GM23338 (cell line): ENCODE data around the gene ZFC3H1. TPM values are rescaled to one million over a fixed set of nuclear protein-coding genes. Genes with fewer than 3 reads are reported as not detected.
"Not testable (repeated sequence)": the region's sequence is repeated elsewhere in the genome, so short reads cannot be mapped to it uniquely, and the experiment has no call there.

Source experiments
- ATAC-seq: fragments of 200-7000 bp; cut with Tn5 transposase; 3 replicates; pipeline ENCODE4 v1.9.1; 2020
- DNase-seq: peaks from one replicate; pipeline ENCODE4 v3.0.0-alpha.2; 2015; ENCODE audit warnings: low spot score
- H2AFZ ChIP-seq: fragments of 200-600 bp; sonication (generic); 2 replicates; pipeline ENCODE4 v1.8.0; 2016; ENCODE audit warnings: antibody characterized with exemption, mild to moderate bottlenecking, moderate library complexity
- H3F3A ChIP-seq: fragments of 200-600 bp; sonication (generic); replicated peaks from 2 replicates; pipeline ENCODE4 v1.8.0; 2017; ENCODE audit warnings: antibody characterized with exemption, mixed run types, low read depth
- H3K27ac ChIP-seq: fragments of 200-600 bp; sonication (generic); 2 replicates; pipeline ENCODE4 v1.6.1; 2016; ENCODE audit warnings: low read depth
- H3K27me3 ChIP-seq: fragments of 200-600 bp; sonication (generic); 2 replicates; pipeline ENCODE4 v1.8.0; 2016; ENCODE audit warnings: mild to moderate bottlenecking, mixed run types, moderate library complexity; ENCODE audit not compliant: insufficient read depth
- H3K36me3 ChIP-seq: fragments of 200-600 bp; sonication (generic); 2 replicates; pipeline ENCODE4 v1.8.0; 2016; ENCODE audit warnings: mild to moderate bottlenecking; ENCODE audit not compliant: insufficient read depth
- H3K4me1 ChIP-seq: fragments of 200-600 bp; sonication (generic); 2 replicates; pipeline ENCODE4 v1.8.0; 2016; ENCODE audit warnings: mild to moderate bottlenecking, moderate library complexity; ENCODE audit not compliant: insufficient read depth
- H3K4me2 ChIP-seq: fragments of 200-600 bp; sonication (generic); 2 replicates; pipeline ENCODE4 v1.7.1; 2017; ENCODE audit warnings: mixed run types
- H3K4me3 ChIP-seq: fragments of 200-600 bp; sonication (generic); 2 replicates; pipeline ENCODE4 v1.6.1; 2016; ENCODE audit warnings: mixed run types
- H3K79me2 ChIP-seq: fragments of 200-600 bp; sonication (generic); replicated peaks from 2 replicates; pipeline ENCODE4 v1.8.0; 2017; ENCODE audit warnings: mild to moderate bottlenecking; ENCODE audit not compliant: insufficient read depth
- H3K9me2 ChIP-seq: fragments of 200-600 bp; sonication (generic); 2 replicates; pipeline ENCODE4 v1.8.0; 2017; ENCODE audit not compliant: insufficient read depth
- H4K20me1 ChIP-seq: fragments of 200-600 bp; sonication (generic); replicated peaks from 2 replicates; pipeline ENCODE4 v1.8.0; 2017; ENCODE audit warnings: mild to moderate bottlenecking; ENCODE audit not compliant: insufficient read depth
- H3K27ac Mint-ChIP-seq: 2 replicates; pipeline ENCODE4 v1.8.0; 2020; ENCODE audit warnings: inconsistent platforms, mild to moderate bottlenecking, moderate library complexity, mixed read lengths
- H3K27me3 Mint-ChIP-seq: 3 replicates; pipeline ENCODE4 v1.8.0; 2022; ENCODE audit warnings: low read depth, mild to moderate bottlenecking, moderate library complexity, mixed read lengths, inconsistent platforms; ENCODE audit not compliant: insufficient read depth, poor library complexity
- H3K36me3 Mint-ChIP-seq: 3 replicates; pipeline ENCODE4 v1.8.0; 2021; ENCODE audit warnings: low read depth, mild to moderate bottlenecking, inconsistent platforms, moderate library complexity, mixed read lengths
- H3K4me1 Mint-ChIP-seq: 3 replicates; pipeline ENCODE4 v1.8.0; 2020; ENCODE audit warnings: mild to moderate bottlenecking, inconsistent platforms, mixed read lengths
- H3K4me3 Mint-ChIP-seq: 3 replicates; pipeline ENCODE4 v1.8.0; 2021; ENCODE audit warnings: moderate library complexity, mild to moderate bottlenecking, inconsistent platforms, mixed read lengths
- H3K9me3 Mint-ChIP-seq: 3 replicates; pipeline ENCODE4 v1.8.0; 2020; ENCODE audit warnings: moderate library complexity, mild to moderate bottlenecking, inconsistent platforms, mixed read lengths
- CREB1 ChIP-seq: fragments of 250-450 bp; sonication (Bioruptor Pico); IDR thresholded peaks from 2 replicates; pipeline ENCODE4 v1.5.0; 2020; ENCODE audit warnings: low read depth, mild to moderate bottlenecking, moderate library complexity
- EZH2 ChIP-seq: fragments of 200-600 bp; sonication (generic); IDR thresholded peaks from one replicate; pipeline ENCODE4 v1.8.0; 2017; ENCODE audit warnings: antibody characterized with exemption, mild to moderate bottlenecking, low read depth; ENCODE audit not compliant: unreplicated experiment
- STAT1 ChIP-seq: IDR thresholded peaks from one replicate; pipeline ENCODE4 v1.6.1; 2016; ENCODE audit warnings: antibody characterized with exemption; ENCODE audit not compliant: unreplicated experiment
- ZNF114 ChIP-seq: fragments of 250-450 bp; sonication (Bioruptor Pico); IDR thresholded peaks from 2 replicates; pipeline ENCODE4 v1.5.0; 2020; ENCODE audit warnings: mild to moderate bottlenecking, moderate library complexity
- ZNF331 ChIP-seq: fragments of 250-450 bp; sonication (Bioruptor Pico); IDR thresholded peaks from 2 replicates; pipeline ENCODE4 v1.5.0; 2020; ENCODE audit warnings: low read depth, mild to moderate bottlenecking, moderate library complexity
- polyA plus RNA-seq: library from polyadenylated mRNA; unstranded; fragments of >200 nt; fragmentation: Nextera tagmentation; extraction: Ambion mirVana; gene quantifications from 2 replicates; pipeline ENCODE4 v1.2.1, GENCODE V29; 2016
- total RNA-seq: library from RNA; depleted of rRNA; stranded (reverse); fragments of >200 nt; shearing (Covaris generic); gene quantifications from 2 replicates; pipeline ENCODE4 v1.2.3, GENCODE V29; 2014
- TF ChIP-seq, protein P1 (sequence below), 2 experiments: fragments of 200-600 bp in 1 of 2; sonication (generic) in 1 of 2; conservative IDR thresholded peaks; 2 replicates each; pipeline versions ENCODE4 v1.5.1 to v1.6.1; 2016 to 2017; ENCODE audit warnings: antibody characterized with exemption in 2 of 2, low read depth in 2 of 2, mild to moderate bottlenecking in 2 of 2, moderate library complexity in 1 of 2

Gene ZFC3H1
- total and polyA plus RNA-seq, 2 experiments from 2014 or later: 30.3 to 46.2 TPM

DNA sequence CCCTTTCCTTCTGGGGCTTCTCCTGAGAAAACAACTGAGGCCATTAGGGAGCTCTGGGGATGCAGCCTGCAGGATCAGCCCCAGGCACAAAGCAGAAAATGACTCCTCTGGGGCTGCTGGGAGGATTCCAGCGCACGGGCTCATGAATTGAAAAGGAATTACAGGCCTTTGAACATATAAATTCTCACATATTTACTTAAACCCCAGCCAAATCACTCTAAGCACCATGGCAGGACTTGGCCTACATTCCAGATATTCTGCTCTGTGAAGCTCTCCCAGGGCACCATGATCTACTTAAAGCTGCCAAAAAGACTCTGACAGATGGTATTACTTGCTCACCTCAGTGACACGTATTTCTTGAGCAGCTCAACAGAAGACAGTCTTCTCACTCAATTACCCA lies 87.2 kb downstream of the ZFC3H1 start:
- Histone ChIP-seq H3K27me3 (no peaks in the 10 kb centered on the region), H2AFZ (peak overlapping the region; percentile 24; the same call in 1 of the 2 replicates), H3K79me2 (no peaks in the 10 kb centered on the region), H3K4me1 (no peaks in the 10 kb centered on the region), H3K9me2 (no peaks in the 10 kb centered on the region), H3K4me2 (no peak overlapping the region), H3F3A (no peaks in the 10 kb centered on the region), H4K20me1 (no peaks in the 10 kb centered on the region), H3K4me3 (no peak overlapping the region), H3K36me3 (no peaks in the 10 kb centered on the region), H3K27ac (no peak overlapping the region)
- no peaks in the 10 kb centered on the region for H3K4me1 Mint-ChIP-seq
- no peak for ATAC-seq
- TF ChIP-seq EZH2 (no peak), STAT1 (no peak)
- H3K9me3 Mint-ChIP-seq: no peaks in the 10 kb centered on the region
- H3K36me3 Mint-ChIP-seq: no peaks in the 10 kb centered on the region
- no peak overlapping the region for H3K4me3 Mint-ChIP-seq
- peaks cover 1% of the 10 kb centered on the region for H3K27me3 Mint-ChIP-seq
- no peak for DNase-seq
- no peak overlapping the region for H3K27ac Mint-ChIP-seq

DNA sequence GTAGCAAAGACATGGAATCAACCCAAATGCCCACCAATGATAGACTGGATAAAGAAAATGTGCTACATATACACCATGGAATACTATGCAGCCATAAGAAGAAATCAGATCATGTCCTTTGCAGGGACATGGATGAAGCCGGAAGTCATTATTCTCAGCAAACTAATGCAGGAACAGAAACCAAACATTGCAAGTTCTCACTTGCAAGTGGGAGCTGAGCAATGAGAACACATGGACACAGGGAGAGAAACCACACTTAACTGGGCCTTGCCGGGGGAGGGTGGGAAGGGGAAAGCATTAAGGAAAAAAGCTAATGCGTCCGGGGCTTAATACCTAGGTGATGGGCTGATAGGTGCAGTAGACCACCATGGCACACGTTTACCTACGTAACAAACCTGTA lies 93.8 kb downstream of the ZFC3H1 start:
- H3K4me3 ChIP-seq, ATAC-seq, H3K9me2 ChIP-seq, H3K27me3 ChIP-seq, H3K36me3 Mint-ChIP-seq, H4K20me1 ChIP-seq, H3F3A ChIP-seq, H3K4me2 ChIP-seq, H2AFZ ChIP-seq, H3K9me3 Mint-ChIP-seq, H3K4me1 ChIP-seq, H3K36me3 ChIP-seq, DNase-seq, H3K27ac Mint-ChIP-seq, H3K4me3 Mint-ChIP-seq, H3K79me2 ChIP-seq, H3K27me3 Mint-ChIP-seq, H3K27ac ChIP-seq, H3K4me1 Mint-ChIP-seq: not testable (repeated sequence)

DNA sequence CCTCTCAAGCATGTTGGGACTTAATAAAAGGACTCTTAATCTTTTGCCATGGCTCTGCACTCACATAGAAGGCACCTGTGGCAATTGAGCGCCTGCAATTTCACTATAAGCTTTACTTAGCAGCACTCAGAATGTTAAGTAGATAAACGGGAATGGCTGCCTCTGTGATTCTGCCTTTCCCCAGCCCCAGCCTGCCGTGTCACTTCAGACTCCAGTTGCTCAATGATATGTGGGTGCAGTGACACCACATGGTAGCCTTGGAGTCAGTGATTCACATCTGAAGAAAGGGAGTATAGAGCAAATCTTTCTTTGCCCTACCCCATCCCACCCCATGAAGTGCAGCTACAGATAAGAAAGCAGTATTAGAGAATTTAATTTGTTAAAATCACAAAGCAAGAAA lies 96.1 kb downstream of the ZFC3H1 start:
- Histone ChIP-seq H3K9me2 (no peaks in the 10 kb centered on the region), H3K79me2 (no peaks in the 10 kb centered on the region), H3K36me3 (no peaks in the 10 kb centered on the region), H3K27me3 (no peaks in the 10 kb centered on the region), H3K4me3 (no peak overlapping the region), H2AFZ (peak overlapping the region; percentile 89; the same call in 1 of the 2 replicates), H3K4me2 (no peak overlapping the region), H4K20me1 (no peaks in the 10 kb centered on the region), H3K27ac (no peak overlapping the region), H3F3A (no peaks in the 10 kb centered on the region), H3K4me1 (no peaks in the 10 kb centered on the region)
- TF ChIP-seq EZH2: no peak
- TF ChIP-seq, protein P1, sequence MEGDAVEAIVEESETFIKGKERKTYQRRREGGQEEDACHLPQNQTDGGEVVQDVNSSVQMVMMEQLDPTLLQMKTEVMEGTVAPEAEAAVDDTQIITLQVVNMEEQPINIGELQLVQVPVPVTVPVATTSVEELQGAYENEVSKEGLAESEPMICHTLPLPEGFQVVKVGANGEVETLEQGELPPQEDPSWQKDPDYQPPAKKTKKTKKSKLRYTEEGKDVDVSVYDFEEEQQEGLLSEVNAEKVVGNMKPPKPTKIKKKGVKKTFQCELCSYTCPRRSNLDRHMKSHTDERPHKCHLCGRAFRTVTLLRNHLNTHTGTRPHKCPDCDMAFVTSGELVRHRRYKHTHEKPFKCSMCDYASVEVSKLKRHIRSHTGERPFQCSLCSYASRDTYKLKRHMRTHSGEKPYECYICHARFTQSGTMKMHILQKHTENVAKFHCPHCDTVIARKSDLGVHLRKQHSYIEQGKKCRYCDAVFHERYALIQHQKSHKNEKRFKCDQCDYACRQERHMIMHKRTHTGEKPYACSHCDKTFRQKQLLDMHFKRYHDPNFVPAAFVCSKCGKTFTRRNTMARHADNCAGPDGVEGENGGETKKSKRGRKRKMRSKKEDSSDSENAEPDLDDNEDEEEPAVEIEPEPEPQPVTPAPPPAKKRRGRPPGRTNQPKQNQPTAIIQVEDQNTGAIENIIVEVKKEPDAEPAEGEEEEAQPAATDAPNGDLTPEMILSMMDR (conservative IDR thresholded peaks at IDR 0.05; ENCODE audit: low read depth in 2 of 2): peak in 1 of 2 experiments; percentile 48; a peak in 2 of 4 replicates
- ATAC-seq (peak; percentile 65), DNase-seq (peak; percentile 26)
- peaks cover 4% of the 10 kb centered on the region for H3K27me3 Mint-ChIP-seq
- peaks cover 11% of the 10 kb centered on the region for H3K4me1 Mint-ChIP-seq
- peak overlapping the region; percentile 37; the same call in 1 of the 2 replicates for H3K27ac Mint-ChIP-seq
- no peaks in the 10 kb centered on the region for H3K36me3 Mint-ChIP-seq
- H3K9me3 Mint-ChIP-seq: no peaks in the 10 kb centered on the region
- H3K4me3 Mint-ChIP-seq: no peak overlapping the region

DNA sequence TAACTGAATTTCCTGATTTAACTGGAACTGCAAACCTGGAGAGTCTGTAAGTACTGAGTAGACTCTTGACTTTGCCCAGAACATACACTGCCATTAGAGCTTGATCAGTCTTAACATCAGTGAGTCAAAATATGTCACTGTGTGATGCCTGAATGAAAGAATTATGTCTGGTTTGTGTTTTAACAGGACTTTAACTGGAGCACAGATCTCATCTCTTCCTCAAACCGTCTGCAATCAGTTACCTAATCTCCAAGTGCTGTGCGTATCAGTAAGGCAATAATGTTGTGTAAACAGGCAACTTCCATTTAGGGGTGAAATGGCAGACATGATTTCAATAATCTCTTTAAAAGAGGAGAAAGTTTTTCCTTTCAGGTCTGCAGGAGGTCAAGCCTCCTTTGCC lies 97.0 kb downstream of the ZFC3H1 start:
- Histone ChIP-seq H3K4me1 (no peaks in the 10 kb centered on the region), H3K4me3 (no peak overlapping the region), H3K27ac (no peak overlapping the region), H3K4me2 (no peak overlapping the region), H3K79me2 (no peaks in the 10 kb centered on the region), H3K9me2 (no peaks in the 10 kb centered on the region), H3F3A (no peaks in the 10 kb centered on the region), H3K27me3 (no peaks in the 10 kb centered on the region), H3K36me3 (no peaks in the 10 kb centered on the region), H2AFZ (0 out of 2 replicates have a peak overlapping the region, but pooled peaks have one; percentile 89), H4K20me1 (no peaks in the 10 kb centered on the region)
- DNase-seq (no peak), ATAC-seq (no peak)
- Mint-ChIP-seq H3K36me3 (no peaks in the 10 kb centered on the region), H3K4me3 (no peak overlapping the region), H3K9me3 (no peaks in the 10 kb centered on the region), H3K4me1 (peaks cover 12% of the 10 kb centered on the region), H3K27ac (no peak overlapping the region), H3K27me3 (peaks cover 4% of the 10 kb centered on the region)
- TF ChIP-seq EZH2 (no peak), ZNF114 (no peak), CREB1 (CRISPR knock-in tag) (no peak), ZNF331 (no peak)
